Measurements from ENCODE around the gene GGTA1. TPM values are rescaled to one million over a fixed set of nuclear protein-coding genes. Genes with fewer than 3 reads are reported as not detected.

The GGTA1 gene
- total RNA-seq, 1 experiment from 2014 or later, result not detected

DNA sequence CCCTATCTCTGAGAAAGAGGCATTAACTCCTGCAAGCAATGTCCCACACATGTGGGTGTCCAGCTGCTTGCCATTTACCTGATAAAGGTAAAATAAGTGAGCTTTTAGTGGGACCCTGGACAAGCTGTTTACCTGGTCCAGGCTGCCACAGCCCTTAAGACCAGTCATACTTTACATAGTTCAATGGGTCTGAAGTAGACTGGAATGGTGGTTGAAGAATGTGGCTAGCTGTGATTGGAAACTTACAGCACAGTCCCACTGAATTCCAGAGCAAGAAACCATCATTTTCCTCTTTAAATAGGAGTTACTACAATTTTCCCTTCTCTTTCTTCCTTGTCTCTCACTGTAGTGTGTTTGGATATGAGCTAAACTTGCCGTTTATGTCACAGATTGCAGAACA, 60.6 kb downstream of the GGTA1 start:
- H3K27me3 Mint-ChIP-seq (ENCODE audit: low read depth), result peaks cover 31% of the 10 kb centered on the region
- H3K9ac ChIP-seq (ENCODE audit: extremely low read depth, insufficient read length, low read length), result no peak overlapping the region
- no CpG with 5 or more reads among the region's 1 CpG for WGBS (ENCODE audit: extremely low coverage, insufficient read length, low lambda C conversion rate)
- no peak overlapping the region for H4K91ac ChIP-seq (ENCODE audit: insufficient read length, low read depth, low read length)
- no peak overlapping the region for H3K14ac ChIP-seq (ENCODE audit: insufficient read depth, low read length)
- H4K8ac ChIP-seq (replicated peaks; ENCODE audit: insufficient read length, low read depth, low read length), result no peak overlapping the region
- no peak for DNase-seq
- H3K4me2 ChIP-seq (ENCODE audit: insufficient read depth, insufficient read length, low read length), result no peak overlapping the region
- H3K56ac ChIP-seq (ENCODE audit: insufficient read length, low read depth, low read length), result no peak overlapping the region
- no peak overlapping the region for H2BK12ac ChIP-seq (ENCODE audit: insufficient read length, low read depth, low read length)
- H3K79me2 ChIP-seq (ENCODE audit: insufficient read depth, low read length), result no peaks in the 10 kb centered on the region
- no peaks in the 10 kb centered on the region for H3K23me2 ChIP-seq (ENCODE audit: insufficient read length, low read depth, low read length, poor library complexity, severe bottlenecking)
- H3K36me3 Mint-ChIP-seq (ENCODE audit: insufficient read depth in 1 of 3, low read depth in 3 of 3), result no peaks in the 10 kb centered on the region
- H4K5ac ChIP-seq (ENCODE audit: insufficient read length, low read depth, low read length), result no peak overlapping the region
- no peak overlapping the region for H2BK15ac ChIP-seq (ENCODE audit: low read depth, low read length)
- no peak overlapping the region for H2AK5ac ChIP-seq (ENCODE audit: insufficient read length, low read length)
- no peak overlapping the region for H2BK120ac ChIP-seq (ENCODE audit: low read depth, low read length, poor library complexity, severe bottlenecking)
- H3K4ac ChIP-seq (ENCODE audit: low read depth, low read length), result no peak overlapping the region
- H3K79me1 ChIP-seq (ENCODE audit: insufficient read depth, low read depth, low read length, poor library complexity, severe bottlenecking), result no peaks in the 10 kb centered on the region
- H3K9me3 ChIP-seq (ENCODE audit: control insufficient read depth, low read depth, low read length), result no peaks in the 10 kb centered on the region
- H2BK20ac ChIP-seq (ENCODE audit: low read depth, low read length, poor library complexity, severe bottlenecking), result no peak overlapping the region
- H3K9me3 Mint-ChIP-seq, result no peaks in the 10 kb centered on the region; a peak in 1 of 5 replicates
- H3K4me3 Mint-ChIP-seq, result no peak overlapping the region
- H3K18ac ChIP-seq (ENCODE audit: insufficient read length, low read depth, low read length), result no peak overlapping the region
- H3K23ac ChIP-seq (ENCODE audit: insufficient read length, low read depth, low read length), result no peak overlapping the region
- H3K27ac ChIP-seq (ENCODE audit: insufficient read length, low read depth, low read length), result no peak overlapping the region
- H3K4me1 Mint-ChIP-seq, result no peaks in the 10 kb centered on the region
- no peak overlapping the region for H3K27ac Mint-ChIP-seq
- no peaks in the 10 kb centered on the region for H4K20me1 ChIP-seq (ENCODE audit: control insufficient read depth, insufficient read depth, insufficient read length)
- no peak overlapping the region for H2AFZ ChIP-seq (ENCODE audit: low read length)
- no peak overlapping the region for H3T11ph ChIP-seq (ENCODE audit: low read length)
- no peak overlapping the region for H2BK5ac ChIP-seq (ENCODE audit: insufficient read length, low read length)
- no peaks in the 10 kb centered on the region for H3K4me1 ChIP-seq (ENCODE audit: insufficient read depth, low read length)
- TF ChIP-seq, protein P1, sequence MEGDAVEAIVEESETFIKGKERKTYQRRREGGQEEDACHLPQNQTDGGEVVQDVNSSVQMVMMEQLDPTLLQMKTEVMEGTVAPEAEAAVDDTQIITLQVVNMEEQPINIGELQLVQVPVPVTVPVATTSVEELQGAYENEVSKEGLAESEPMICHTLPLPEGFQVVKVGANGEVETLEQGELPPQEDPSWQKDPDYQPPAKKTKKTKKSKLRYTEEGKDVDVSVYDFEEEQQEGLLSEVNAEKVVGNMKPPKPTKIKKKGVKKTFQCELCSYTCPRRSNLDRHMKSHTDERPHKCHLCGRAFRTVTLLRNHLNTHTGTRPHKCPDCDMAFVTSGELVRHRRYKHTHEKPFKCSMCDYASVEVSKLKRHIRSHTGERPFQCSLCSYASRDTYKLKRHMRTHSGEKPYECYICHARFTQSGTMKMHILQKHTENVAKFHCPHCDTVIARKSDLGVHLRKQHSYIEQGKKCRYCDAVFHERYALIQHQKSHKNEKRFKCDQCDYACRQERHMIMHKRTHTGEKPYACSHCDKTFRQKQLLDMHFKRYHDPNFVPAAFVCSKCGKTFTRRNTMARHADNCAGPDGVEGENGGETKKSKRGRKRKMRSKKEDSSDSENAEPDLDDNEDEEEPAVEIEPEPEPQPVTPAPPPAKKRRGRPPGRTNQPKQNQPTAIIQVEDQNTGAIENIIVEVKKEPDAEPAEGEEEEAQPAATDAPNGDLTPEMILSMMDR (conservative IDR thresholded peaks at IDR 0.05), result no peak
- H3K27me3 ChIP-seq (ENCODE audit: insufficient read depth, low read length), result no peaks in the 10 kb centered on the region

Data from H9 (cell line).